Parathyroid adenoma (tissue), 2 donors: Measurements from ENCODE around the gene NUDT1.

Source experiments
- H2AFZ ChIP-seq: fragments of 300-600 bp; sonication (generic); one replicate; pipeline ENCODE4 v1.7.0; 2017; ENCODE audit warnings: antibody characterized with exemption, mild to moderate bottlenecking
- H3K27ac ChIP-seq: fragments of 300-600 bp; sonication (generic); one replicate; pipeline ENCODE4 v1.7.0; 2017
- H3K27me3 ChIP-seq: fragments of 300-600 bp; sonication (generic); one replicate; pipeline ENCODE4 v1.7.0; 2017; ENCODE audit warnings: low read length; ENCODE audit not compliant: control insufficient read depth, insufficient read depth
- H3K36me3 ChIP-seq: fragments of 300-600 bp; sonication (generic); one replicate; pipeline ENCODE4 v1.7.0; 2017; ENCODE audit warnings: low read length; ENCODE audit not compliant: control insufficient read depth, insufficient read depth
- H3K4me1 ChIP-seq: fragments of 300-600 bp; sonication (generic); one replicate; pipeline ENCODE4 v1.7.0; 2017; ENCODE audit warnings: control low read depth
- H3K4me2 ChIP-seq: fragments of 300-600 bp; sonication (generic); one replicate; pipeline ENCODE4 v1.7.0; 2017; ENCODE audit warnings: low read length
- H3K4me3 ChIP-seq: fragments of 300-600 bp; sonication (generic); one replicate; pipeline ENCODE4 v1.7.0; 2017; ENCODE audit warnings: low read depth, low read length
- H3K79me2 ChIP-seq: fragments of 300-600 bp; sonication (generic); one replicate; pipeline ENCODE4 v1.7.0; 2017; ENCODE audit warnings: control low read depth
- H3K9ac ChIP-seq: fragments of 300-600 bp; sonication (generic); one replicate; pipeline ENCODE4 v1.7.0; 2017; ENCODE audit warnings: mild to moderate bottlenecking
- H3K9me3 ChIP-seq: fragments of 300-600 bp; sonication (generic); one replicate; pipeline ENCODE4 v1.7.0; 2017; ENCODE audit warnings: low read length; ENCODE audit not compliant: control insufficient read depth
- CTCF ChIP-seq: fragments of 300-600 bp; sonication (generic); IDR thresholded peaks from one replicate; pipeline ENCODE4 v1.7.0; 2017; ENCODE audit warnings: antibody characterized with exemption, mild to moderate bottlenecking
- donor health status: primary hyperparathyroidism.

Gene NUDT1

GRCh38 chr7:2213551-2214215 is 28.3 kb upstream of the NUDT1 start:
- Histone ChIP-seq H3K9me3 (no peaks in the 10 kb centered on the region), H3K27me3 (no peaks in the 10 kb centered on the region), H3K4me3 (no peak overlapping the region), H2AFZ (no peak overlapping the region), H3K27ac (no peak overlapping the region), H3K4me1 (no peaks in the 10 kb centered on the region), H3K4me2 (no peak overlapping the region), H3K36me3 (peaks cover 2% of the 10 kb centered on the region), H3K9ac (no peak overlapping the region), H3K79me2 (no peaks in the 10 kb centered on the region)
- TF ChIP-seq CTCF, result no peak

GRCh38 chr7:2214636-2215035 is 27.4 kb upstream of the NUDT1 start:
- Histone ChIP-seq H3K4me2 (no peak overlapping the region), H3K36me3 (peaks cover 2% of the 10 kb centered on the region), H3K9me3 (no peaks in the 10 kb centered on the region), H3K4me3 (no peak overlapping the region), H3K27me3 (no peaks in the 10 kb centered on the region), H3K27ac (no peak overlapping the region), H3K4me1 (no peaks in the 10 kb centered on the region), H3K79me2 (no peaks in the 10 kb centered on the region), H3K9ac (no peak overlapping the region), H2AFZ (no peak overlapping the region)
- no peak for TF ChIP-seq CTCF

- Histone ChIP-seq H2AFZ (no peak overlapping the region), H3K9me3 (no peaks in the 10 kb centered on the region), H3K79me2 (no peaks in the 10 kb centered on the region), H3K36me3 (peaks cover 2% of the 10 kb centered on the region), H3K4me3 (no peak overlapping the region), H3K9ac (no peak overlapping the region), H3K27ac (no peak overlapping the region), H3K27me3 (no peaks in the 10 kb centered on the region), H3K4me1 (no peaks in the 10 kb centered on the region), H3K4me2 (no peak overlapping the region)
- no peak for TF ChIP-seq CTCF
Observed at GRCh38 chr7:2215851-2216250, 26.2 kb upstream of the NUDT1 start.

- H3K27ac ChIP-seq, result no peak overlapping the region
- peaks cover 2% of the 10 kb centered on the region for H3K36me3 ChIP-seq
- TF ChIP-seq CTCF, result no peak
Observed at GRCh38 chr7:2217206-2217605, 24.8 kb upstream of the NUDT1 start.

More at GRCh38 chr7:2217206-2217605, 24.8 kb upstream of the NUDT1 start:
- H2AFZ ChIP-seq, result no peak overlapping the region
- H3K79me2 ChIP-seq, result no peaks in the 10 kb centered on the region
- H3K27me3 ChIP-seq, result no peaks in the 10 kb centered on the region
- H3K4me3 ChIP-seq, result no peak overlapping the region
- H3K4me1 ChIP-seq, result no peaks in the 10 kb centered on the region
- H3K9ac ChIP-seq, result no peak overlapping the region
- no peaks in the 10 kb centered on the region for H3K9me3 ChIP-seq
- no peak overlapping the region for H3K4me2 ChIP-seq
